IgD-negative memory B cell (primary cell): ENCODE data around the gene NHSL1. TPM values are rescaled to one million over a fixed set of nuclear protein-coding genes. Genes with fewer than 3 reads are reported as not detected.
A peak's percentile ranks its signal among the peaks of the same experiment; 100 is the strongest.

Experiments
- H3K27ac Mint-ChIP-seq, 3 donors: one replicate each; pipeline ENCODE4 v1.8.0; 2020 to 2022; ENCODE audit warnings: mild to moderate bottlenecking in 3 of 3, mixed read lengths in 3 of 3, moderate library complexity in 1 of 3
- H3K27me3 Mint-ChIP-seq: one replicate; pipeline ENCODE4 v1.8.0; 2021; ENCODE audit warnings: mixed read lengths
- H3K36me3 Mint-ChIP-seq: one replicate; pipeline ENCODE4 v1.8.0; 2020; ENCODE audit warnings: mild to moderate bottlenecking, mixed read lengths
- H3K4me1 Mint-ChIP-seq, 3 donors: one replicate each; pipeline ENCODE4 v1.8.0; 2020 to 2022; ENCODE audit warnings: mixed read lengths in 3 of 3, mild to moderate bottlenecking in 1 of 3
- H3K4me3 Mint-ChIP-seq, 4 donors: one replicate each; pipeline ENCODE4 v1.8.0; 2020 to 2022; ENCODE audit warnings: mild to moderate bottlenecking in 4 of 4, mixed read lengths in 4 of 4, moderate library complexity in 3 of 4
- H3K9me3 Mint-ChIP-seq, 3 donors: one replicate each; pipeline ENCODE4 v1.8.0; 2020 to 2021; ENCODE audit warnings: mixed read lengths in 3 of 3, mild to moderate bottlenecking in 1 of 3
- polyA plus RNA-seq: library from polyadenylated mRNA; unstranded; fragments of 300-500 nt; fragmentation: Illumina TruSeq; gene quantifications from one replicate; pipeline ENCODE4 v1.2.3, GENCODE V29; 2021

NHSL1 gene
- polyA plus RNA-seq, 1 donor from 2014 or later, result not detected

- no peaks in the 10 kb centered on the region for H3K36me3 Mint-ChIP-seq
- H3K4me3 Mint-ChIP-seq, result peak overlapping the region; percentile 84 to 92 (median 88)
- H3K4me1 Mint-ChIP-seq, result peaks cover 5 to 15% (median 10%) of the 10 kb centered on the region in 3 donors
- H3K27ac Mint-ChIP-seq, result peak overlapping the region in 2 of 3 donors; percentile 27 to 58
- no peaks in the 10 kb centered on the region for H3K9me3 Mint-ChIP-seq
- H3K27me3 Mint-ChIP-seq, result no peaks in the 10 kb centered on the region
Measured at GRCh38 chr6:138403324-138403800, 95.9 kb downstream of the NHSL1 start.

DNA sequence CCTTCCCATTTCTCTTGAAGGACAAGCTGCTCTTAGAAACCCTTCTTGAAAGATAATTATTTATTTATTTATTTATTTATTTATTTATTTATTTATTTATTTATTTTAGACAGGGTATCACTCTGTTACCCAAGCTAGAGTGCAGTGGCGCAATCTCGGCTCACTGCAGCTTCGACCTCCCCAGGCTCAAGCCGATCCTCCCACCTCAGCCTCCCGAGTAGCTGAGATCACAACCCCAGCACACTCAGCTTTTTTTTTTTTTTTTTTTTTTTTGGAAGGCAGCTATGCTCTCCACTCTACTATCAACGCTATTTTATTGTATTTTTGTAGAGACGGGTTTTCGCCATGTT, 96.5 kb downstream of the NHSL1 start:
- Mint-ChIP-seq H3K4me3 (peak overlapping the region in 3 of 4 donors; percentile 84 to 92 (median 87)), H3K36me3 (no peaks in the 10 kb centered on the region), H3K4me1 (peaks cover 5 to 15% (median 10%) of the 10 kb centered on the region in 3 donors), H3K27me3 (no peaks in the 10 kb centered on the region), H3K27ac (peak overlapping the region in 2 of 3 donors; percentile 10 to 58), H3K9me3 (no peaks in the 10 kb centered on the region)

DNA sequence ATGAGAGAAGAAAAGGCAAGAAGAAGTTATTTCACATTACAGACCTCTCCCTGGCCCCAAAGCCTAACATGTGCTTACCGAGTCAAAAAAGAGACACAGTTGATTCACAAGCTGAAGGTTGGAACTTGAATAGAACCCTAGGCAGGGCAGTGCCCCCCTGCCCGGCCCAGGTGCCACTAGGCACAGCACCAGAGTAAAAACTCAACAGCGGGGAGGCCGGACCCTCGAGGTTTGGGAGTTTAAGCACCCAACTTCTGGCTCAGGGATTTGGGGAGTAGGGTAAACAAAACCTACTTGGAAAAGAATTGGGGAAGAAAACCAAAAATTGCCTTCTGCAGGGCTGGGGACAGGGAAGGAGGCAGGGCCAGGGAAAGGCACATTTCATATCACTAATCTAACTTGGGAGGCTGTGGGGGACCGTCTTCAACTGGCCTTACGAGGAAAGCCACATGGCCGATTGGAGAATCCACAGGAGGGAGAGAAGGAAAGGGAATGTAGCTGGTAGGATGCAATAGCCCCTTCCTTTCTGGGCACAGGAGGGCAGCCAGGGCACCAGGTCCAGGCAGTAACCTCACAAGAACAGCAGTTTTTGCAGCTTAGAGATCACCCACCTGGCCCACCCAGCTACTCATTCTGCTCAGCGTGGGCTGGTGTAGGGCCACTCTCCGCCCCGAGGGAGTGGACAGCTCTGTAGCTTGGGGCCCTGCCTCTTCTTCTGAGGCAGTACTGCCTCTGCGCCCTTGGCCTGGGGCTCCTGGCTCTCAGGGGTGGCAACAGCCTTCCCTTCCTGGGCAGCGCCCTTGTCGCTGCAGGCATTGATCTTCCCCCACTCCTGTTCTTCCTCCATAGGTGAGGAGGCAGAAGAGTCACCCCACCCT, 97.1 kb downstream of the NHSL1 start:
- Mint-ChIP-seq H3K9me3 (no peaks in the 10 kb centered on the region), H3K4me1 (peaks cover 5 to 15% (median 10%) of the 10 kb centered on the region in 3 donors), H3K36me3 (no peaks in the 10 kb centered on the region), H3K27ac (no peak overlapping the region), H3K27me3 (no peaks in the 10 kb centered on the region), H3K4me3 (peak overlapping the region in 3 of 4 donors; percentile 30 to 92 (median 84))

DNA sequence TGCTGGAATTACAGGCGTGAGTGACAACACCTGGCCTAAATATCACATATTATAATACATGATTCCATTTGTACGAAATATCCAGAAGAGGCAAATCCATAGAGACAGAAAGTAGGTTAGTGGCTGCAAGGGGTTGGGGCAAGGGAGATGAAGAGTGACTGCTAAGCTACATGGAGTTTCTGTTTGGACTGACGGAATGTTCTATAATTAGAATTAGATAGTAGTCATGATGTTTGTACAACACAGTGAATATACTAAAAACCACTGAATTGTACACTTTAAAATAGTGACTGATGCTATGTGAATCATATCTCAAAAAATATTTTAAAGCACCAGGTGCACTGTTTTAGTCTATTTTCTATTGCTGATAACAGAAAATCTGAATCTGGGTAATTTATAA, 99.0 kb downstream of the NHSL1 start:
- H3K36me3 Mint-ChIP-seq, result no peaks in the 10 kb centered on the region
- peak overlapping the region in 1 of 4 donors; percentile 55 for H3K4me3 Mint-ChIP-seq
- no peak overlapping the region for H3K27ac Mint-ChIP-seq
- H3K4me1 Mint-ChIP-seq, result peaks cover 3 to 10% (median 5%) of the 10 kb centered on the region in 3 donors
- H3K9me3 Mint-ChIP-seq, result no peaks in the 10 kb centered on the region
- no peaks in the 10 kb centered on the region for H3K27me3 Mint-ChIP-seq

DNA sequence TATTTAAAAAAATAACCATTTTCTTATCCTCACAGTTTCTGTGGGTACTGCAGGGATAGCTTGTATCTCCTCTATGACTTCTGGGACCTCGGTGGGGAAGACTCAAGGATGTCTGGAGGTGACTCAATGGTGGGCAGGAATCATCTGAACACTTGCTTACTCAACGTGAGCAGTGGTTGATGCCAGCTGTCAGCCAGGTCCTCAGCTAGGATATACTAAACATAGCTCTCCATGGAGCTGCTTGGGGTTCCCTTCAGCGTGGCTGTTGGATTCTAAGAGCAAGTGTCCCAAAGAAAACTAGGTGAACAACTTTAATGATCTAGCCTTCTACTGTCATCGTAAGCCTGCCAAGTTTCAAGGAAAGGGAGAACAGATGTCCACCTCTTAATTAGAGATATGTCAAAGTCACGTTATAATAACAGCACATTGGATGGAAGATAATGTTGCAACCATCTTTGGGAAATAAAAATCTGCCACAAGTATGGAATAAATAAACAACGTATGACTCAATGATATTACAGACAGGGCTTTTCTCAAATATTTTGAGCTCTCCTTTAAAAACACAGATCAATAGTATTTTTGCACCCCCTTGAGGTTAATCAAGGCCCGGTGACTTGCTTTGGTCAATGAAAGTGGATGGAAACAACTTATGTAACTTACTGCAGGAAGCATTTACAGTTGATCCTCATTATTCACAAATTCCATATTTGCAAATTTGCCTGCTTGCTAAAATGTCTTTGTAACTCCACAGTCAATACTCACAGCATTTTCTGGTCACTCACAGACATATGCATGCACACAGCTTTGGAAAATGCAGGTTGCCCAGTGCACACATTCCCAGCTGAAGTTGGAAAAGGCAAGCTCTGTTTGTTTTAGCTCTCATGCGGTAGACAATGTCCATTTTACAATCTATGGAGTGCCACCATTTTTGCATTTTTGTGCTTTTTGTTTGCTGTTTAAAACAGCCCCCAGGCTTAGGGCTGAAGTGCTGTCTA, 101.9 kb downstream of the NHSL1 start:
- H3K4me1 Mint-ChIP-seq, result peaks cover 6 to 9% (median 8%) of the 10 kb centered on the region in 3 donors
- H3K9me3 Mint-ChIP-seq, result no peaks in the 10 kb centered on the region
- H3K4me3 Mint-ChIP-seq, result no peak overlapping the region
- H3K27me3 Mint-ChIP-seq, result no peaks in the 10 kb centered on the region
- no peak overlapping the region for H3K27ac Mint-ChIP-seq
- no peaks in the 10 kb centered on the region for H3K36me3 Mint-ChIP-seq

DNA sequence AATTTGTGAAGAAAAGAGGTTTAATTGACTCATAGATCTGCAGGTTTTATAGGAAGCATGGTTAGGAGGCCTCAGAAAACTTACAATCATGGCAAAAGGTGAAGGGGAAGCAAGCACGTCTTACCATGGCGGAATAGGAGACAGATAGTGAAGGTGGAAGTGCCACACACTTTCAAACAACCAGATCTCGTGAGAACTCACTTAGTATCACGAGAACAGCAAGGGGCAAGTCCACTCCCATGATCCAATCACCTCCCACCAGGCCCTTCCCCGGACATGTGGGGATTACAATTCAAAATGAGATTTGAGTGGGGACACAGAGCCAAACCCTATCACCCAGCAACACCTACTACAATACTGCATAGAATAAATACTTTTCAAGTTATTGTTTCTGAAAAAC, 102.6 kb downstream of the NHSL1 start:
- no peaks in the 10 kb centered on the region for H3K36me3 Mint-ChIP-seq
- H3K4me1 Mint-ChIP-seq, result peaks cover 6 to 9% (median 8%) of the 10 kb centered on the region in 3 donors
- no peaks in the 10 kb centered on the region for H3K27me3 Mint-ChIP-seq
- no peak overlapping the region for H3K27ac Mint-ChIP-seq
- no peak overlapping the region for H3K4me3 Mint-ChIP-seq
- H3K9me3 Mint-ChIP-seq, result no peaks in the 10 kb centered on the region

DNA sequence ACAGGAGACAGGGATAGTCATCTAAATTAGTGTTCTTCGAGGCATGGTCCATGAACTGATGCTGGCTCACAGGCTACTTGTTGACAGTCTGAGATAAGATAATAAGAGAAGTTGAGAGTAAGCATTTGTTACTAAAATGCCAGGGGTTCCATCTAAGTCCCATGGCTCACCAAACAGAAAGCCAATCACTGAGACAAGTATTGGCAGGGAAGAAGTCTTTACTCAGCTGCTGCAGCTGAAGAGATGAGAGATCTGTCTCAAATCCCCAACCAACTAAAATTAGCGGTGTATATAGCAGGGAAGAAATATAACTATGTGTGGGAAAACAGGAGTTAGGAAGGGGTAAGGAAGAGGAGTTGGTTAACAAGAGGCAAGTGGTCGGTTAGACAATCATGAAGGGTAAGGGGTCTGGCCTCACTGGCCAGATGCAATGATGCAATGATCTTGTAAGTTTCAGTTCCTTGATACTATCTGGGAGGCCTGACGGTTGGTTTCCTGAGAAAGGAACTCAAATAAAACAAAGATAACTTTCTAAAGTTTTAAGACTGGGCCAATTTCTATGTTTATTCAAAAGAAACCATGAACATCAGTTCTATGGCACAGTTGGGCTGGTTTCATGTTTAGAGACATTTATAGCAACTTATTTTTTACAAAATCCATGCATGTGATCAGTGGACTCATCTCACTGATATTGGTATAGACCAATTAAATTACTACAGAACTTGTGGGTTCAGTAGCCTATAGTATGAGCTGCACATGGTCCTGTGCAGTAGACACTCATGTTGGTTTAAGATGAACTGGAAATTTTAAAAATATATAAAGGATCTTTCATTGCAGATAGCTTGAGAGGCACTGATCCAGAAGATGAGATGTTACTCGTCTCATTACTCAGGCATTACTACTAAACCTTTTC, 105.2 kb downstream of the NHSL1 start:
- peaks cover 2% of the 10 kb centered on the region for H3K27me3 Mint-ChIP-seq
- peaks cover 6 to 9% (median 8%) of the 10 kb centered on the region in 3 donors for H3K4me1 Mint-ChIP-seq
- H3K36me3 Mint-ChIP-seq, result peaks cover 2% of the 10 kb centered on the region
- peak overlapping the region in 1 of 3 donors; percentile 17 for H3K27ac Mint-ChIP-seq
- H3K9me3 Mint-ChIP-seq, result no peaks in the 10 kb centered on the region
- peak overlapping the region in 2 of 4 donors; percentile 43 to 59 for H3K4me3 Mint-ChIP-seq

DNA sequence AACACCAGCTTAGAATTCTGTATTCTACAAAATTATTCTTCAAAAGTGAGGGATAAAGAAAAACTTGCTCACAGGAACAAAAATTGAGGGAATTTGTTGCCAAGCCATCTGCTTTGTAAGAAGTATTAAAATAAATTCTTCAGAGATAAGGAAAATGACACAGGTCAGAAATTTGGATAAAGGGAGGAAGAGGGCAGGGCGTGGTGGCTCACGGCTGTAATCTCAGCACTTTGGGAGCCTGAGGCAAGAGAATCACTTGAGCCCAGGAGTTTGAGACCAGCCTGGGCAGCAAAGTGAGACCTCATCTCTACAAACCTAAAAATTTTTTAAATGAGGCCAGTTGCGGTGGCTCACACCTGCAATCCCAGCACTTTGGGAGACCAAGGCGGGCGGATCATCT, 109.7 kb downstream of the NHSL1 start:
- Mint-ChIP-seq H3K36me3 (peaks cover 2% of the 10 kb centered on the region), H3K4me3 (no peak overlapping the region), H3K27ac (no peak overlapping the region), H3K9me3 (no peaks in the 10 kb centered on the region), H3K4me1 (peaks cover 6 to 9% (median 8%) of the 10 kb centered on the region in 3 donors), H3K27me3 (peaks cover 4% of the 10 kb centered on the region)

DNA sequence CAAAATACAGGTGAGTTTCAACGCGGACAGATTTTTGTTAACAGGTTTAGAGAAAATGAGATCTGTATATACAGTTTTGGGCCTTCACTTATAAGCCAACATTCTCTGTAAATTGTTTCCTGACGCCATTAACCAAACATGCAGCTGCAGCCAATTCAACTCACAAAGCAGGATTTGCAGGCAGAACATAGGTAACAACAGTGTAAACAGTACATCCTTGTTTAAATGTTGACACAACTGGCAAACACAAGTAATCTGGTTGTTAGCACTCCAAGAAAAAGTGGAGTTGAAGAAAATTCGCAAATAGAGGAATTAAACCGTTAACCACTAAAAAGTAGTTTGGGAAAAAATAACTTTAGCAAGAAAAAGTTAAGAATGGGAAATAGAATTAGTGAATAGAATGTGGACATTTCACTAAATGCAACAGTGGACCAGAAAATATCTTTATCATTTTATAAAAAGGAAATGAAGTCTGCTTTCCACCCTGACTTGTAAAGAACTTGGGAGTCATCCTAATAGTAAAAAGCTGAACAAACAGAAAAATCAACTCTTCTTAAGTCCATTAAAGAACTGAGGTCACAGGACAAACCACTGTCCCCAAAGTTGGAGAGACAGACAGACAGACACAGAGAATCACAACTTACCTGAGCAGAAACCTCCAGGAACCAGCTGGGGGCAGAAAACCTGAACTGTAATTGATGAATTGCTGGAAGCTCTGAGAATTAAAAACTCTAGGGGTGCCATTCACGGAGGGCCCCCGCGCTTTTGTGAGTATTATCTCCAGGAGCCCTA, 111.5 kb downstream of the NHSL1 start:
- H3K4me1 Mint-ChIP-seq, result no peaks in the 10 kb centered on the region
- no peak overlapping the region for H3K4me3 Mint-ChIP-seq
- H3K9me3 Mint-ChIP-seq, result peaks cover 0 to 1% (median 0%) of the 10 kb centered on the region in 3 donors
- H3K36me3 Mint-ChIP-seq, result peaks cover 2% of the 10 kb centered on the region
- peaks cover 7% of the 10 kb centered on the region for H3K27me3 Mint-ChIP-seq
- no peak overlapping the region for H3K27ac Mint-ChIP-seq

DNA sequence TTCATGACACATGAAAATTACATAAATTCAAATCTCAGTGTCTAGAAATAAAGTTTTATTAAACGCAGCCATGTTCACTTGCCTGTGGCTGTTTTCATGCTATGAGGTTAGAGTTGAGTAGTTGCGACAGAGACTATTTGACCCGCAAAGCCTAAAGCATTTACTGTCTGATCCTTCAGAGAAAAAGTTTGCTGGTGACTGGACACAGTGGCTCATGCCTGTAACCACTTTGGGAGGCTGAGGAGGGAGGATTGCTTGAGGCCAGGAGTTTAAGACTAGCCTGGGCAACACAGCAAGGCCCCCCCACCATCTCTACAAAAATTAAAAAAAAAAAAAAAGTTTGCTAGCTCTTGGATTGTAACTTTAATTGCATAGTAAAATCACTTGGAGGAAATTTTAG, 112.4 kb downstream of the NHSL1 start:
- peaks cover 0 to 1% (median 0%) of the 10 kb centered on the region in 3 donors for H3K9me3 Mint-ChIP-seq

GRCh38 chr6:138383776-138384175, 115.5 kb downstream of the NHSL1 start:
- Mint-ChIP-seq H3K4me1 (no peaks in the 10 kb centered on the region), H3K4me3 (no peak overlapping the region), H3K9me3 (peaks cover 0 to 1% (median 0%) of the 10 kb centered on the region in 3 donors), H3K27me3 (peaks cover 5% of the 10 kb centered on the region), H3K27ac (no peak overlapping the region), H3K36me3 (no peaks in the 10 kb centered on the region)

More for the DNA sequence above, 112.4 kb downstream of the NHSL1 start:
- H3K36me3 Mint-ChIP-seq, result peaks cover 2% of the 10 kb centered on the region
- H3K27me3 Mint-ChIP-seq, result peaks cover 7% of the 10 kb centered on the region
- H3K4me3 Mint-ChIP-seq, result no peak overlapping the region
- no peaks in the 10 kb centered on the region for H3K4me1 Mint-ChIP-seq
- no peak overlapping the region for H3K27ac Mint-ChIP-seq

- Mint-ChIP-seq H3K27ac (no peak overlapping the region), H3K27me3 (peaks cover 5% of the 10 kb centered on the region), H3K36me3 (no peaks in the 10 kb centered on the region), H3K4me3 (peak overlapping the region in 1 of 4 donors; percentile 9), H3K4me1 (no peaks in the 10 kb centered on the region), H3K9me3 (peaks cover 0 to 1% (median 0%) of the 10 kb centered on the region in 3 donors)
Measured at GRCh38 chr6:138382498-138383265, 116.6 kb downstream of the NHSL1 start.

- H3K27me3 Mint-ChIP-seq, result peaks cover 6% of the 10 kb centered on the region
- H3K4me1 Mint-ChIP-seq, result no peaks in the 10 kb centered on the region
- H3K27ac Mint-ChIP-seq, result no peak overlapping the region
- no peaks in the 10 kb centered on the region for H3K36me3 Mint-ChIP-seq
- no peak overlapping the region for H3K4me3 Mint-ChIP-seq
- peaks cover 0 to 1% (median 0%) of the 10 kb centered on the region in 3 donors for H3K9me3 Mint-ChIP-seq
Measured at GRCh38 chr6:138378463-138378862, 120.8 kb downstream of the NHSL1 start.
